ENCODE data around the gene ZMYM2.

DNA sequence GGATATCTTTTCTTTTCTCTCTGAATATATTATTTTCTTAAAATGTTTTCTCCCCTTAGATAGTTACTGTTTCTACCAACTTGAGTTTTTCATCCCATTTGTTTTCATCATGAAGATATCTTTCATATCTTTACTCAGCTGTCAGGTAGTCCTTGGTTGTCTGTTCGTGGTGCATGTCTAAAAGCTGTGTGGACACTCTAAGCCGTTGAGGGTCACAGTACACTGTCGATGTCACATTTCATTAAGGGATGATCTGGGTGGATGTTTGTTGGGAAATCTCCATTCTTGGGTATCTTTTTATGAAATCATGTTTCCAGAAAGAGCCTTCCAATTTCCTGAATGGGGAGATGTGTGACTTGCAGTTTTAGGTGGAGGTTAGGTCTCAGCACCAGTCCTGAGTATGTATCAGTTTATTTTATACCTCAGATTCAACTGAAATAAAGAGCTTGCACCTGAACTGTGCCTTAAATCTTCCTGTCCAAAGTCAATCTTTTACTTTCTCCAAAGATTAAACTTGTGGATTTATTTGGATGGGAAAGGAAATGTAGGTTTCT lies 23.2 kb downstream of the ZMYM2 start:
- TF ChIP-seq, protein P1, sequence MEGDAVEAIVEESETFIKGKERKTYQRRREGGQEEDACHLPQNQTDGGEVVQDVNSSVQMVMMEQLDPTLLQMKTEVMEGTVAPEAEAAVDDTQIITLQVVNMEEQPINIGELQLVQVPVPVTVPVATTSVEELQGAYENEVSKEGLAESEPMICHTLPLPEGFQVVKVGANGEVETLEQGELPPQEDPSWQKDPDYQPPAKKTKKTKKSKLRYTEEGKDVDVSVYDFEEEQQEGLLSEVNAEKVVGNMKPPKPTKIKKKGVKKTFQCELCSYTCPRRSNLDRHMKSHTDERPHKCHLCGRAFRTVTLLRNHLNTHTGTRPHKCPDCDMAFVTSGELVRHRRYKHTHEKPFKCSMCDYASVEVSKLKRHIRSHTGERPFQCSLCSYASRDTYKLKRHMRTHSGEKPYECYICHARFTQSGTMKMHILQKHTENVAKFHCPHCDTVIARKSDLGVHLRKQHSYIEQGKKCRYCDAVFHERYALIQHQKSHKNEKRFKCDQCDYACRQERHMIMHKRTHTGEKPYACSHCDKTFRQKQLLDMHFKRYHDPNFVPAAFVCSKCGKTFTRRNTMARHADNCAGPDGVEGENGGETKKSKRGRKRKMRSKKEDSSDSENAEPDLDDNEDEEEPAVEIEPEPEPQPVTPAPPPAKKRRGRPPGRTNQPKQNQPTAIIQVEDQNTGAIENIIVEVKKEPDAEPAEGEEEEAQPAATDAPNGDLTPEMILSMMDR (IDR thresholded peaks at IDR 0.05; ENCODE audit: low read length): no peak
- no peak for TF ChIP-seq EZH2 (IDR thresholded peaks at IDR 0.05; ENCODE audit: borderline replicate concordance, low read length)

All from OCI-LY1 (cell line).